Stimulated activated CD8-positive, alpha-beta memory T cell treated with anti-CD3 and anti-CD28 coated beads, Interleukin-2, amount 100 ng/mL, for 48 hours (primary cell): ENCODE data around the gene RNU1-1.
"Not testable (repeated sequence)": the region's sequence is repeated elsewhere in the genome, so short reads cannot be mapped to it uniquely, and the experiment has no call there.

Experiments used
- DNase-seq, 2 donors: peaks; one replicate each; pipeline ENCODE4 v3.0.0-alpha.2; 2020; ENCODE audit warnings: low read depth in 2 of 2

The RNU1-1 gene

DNA sequence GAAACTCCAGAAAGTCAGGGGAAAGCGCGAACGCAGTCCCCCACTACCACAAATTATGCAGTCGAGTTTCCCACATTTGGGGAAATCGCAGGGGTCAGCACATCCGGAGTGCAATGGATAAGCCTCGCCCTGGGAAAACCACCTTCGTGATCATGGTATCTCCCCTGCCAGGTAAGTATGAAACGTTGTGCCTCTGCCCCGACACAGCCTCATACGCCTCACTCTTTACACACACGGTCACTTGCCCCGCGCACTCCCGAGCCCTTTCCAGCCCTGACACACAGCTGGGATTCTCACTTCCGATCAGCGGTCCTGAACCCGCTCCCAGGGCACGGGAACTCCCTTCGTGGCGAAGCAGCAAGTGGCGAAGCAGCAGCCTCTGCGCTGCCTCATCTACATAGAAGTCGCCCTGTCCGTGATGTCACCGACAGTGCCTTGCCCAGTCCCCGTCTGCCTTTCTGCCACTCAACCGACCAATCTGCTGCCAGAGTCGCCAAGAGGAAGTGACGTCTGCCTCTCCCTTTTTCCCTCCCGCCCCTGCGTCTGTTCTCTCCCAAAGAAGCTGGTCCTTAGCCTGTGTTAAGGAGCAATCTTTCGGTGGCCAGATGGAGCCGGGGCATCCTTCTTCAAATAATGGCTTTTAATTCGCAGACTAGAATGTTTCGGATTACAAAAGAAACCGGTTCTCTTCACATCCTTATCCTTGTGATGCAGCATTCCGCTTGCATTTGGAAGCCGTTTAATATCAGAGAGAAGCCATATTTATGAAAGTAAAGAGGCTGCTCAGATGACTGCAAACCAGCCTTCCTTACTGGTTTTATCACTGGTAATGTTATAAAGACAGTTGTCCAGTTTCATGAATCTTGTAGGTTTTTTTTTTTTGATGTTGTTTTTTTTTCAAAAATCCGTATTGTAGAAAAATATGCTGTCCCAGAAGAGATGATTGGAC, at the start of gene RNU1-1:
RNU1-1 (minus strand) TSS at position 179 of the 949 bp plus-strand sequence.
- DNase-seq: peak; percentile 32 to 49

DNA sequence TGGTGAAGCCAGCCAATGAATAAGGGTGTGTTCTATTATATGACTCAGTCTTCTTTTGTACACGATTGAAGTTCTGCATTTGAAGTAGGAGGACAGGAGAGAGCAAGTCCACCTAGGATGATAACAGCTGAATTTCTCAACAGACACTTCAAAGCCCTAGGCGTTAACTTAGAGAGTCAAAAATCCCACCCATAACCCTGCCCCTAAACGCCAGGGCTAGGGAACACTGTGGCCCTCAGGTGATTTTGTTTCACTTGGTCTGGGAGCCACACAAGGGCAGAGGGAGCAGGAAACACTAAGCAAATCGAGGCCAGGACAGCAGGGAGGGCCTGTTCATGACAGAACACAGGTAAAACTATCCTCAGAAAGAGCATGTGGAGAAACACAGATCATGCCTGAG, 47.0 kb upstream of the RNU1-1 start:
- not testable (repeated sequence) for DNase-seq

DNA sequence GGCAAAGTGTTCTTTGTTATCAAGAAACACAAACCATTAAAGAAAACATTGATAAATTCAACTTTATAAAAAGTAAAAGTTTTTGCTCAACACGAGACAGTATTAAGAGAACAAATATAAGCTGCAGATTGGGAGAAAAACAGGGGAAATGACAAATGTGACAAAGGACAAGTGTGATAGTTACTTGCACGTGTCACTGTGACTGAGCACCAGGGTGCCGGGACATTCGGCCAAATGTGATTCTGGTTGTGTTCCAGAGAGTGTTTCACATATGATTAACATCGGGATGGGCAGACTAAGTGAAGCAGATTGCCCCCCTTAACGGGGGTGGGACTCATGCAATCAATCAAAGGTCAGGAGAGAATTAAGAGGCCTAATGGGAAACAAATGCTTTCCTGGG, 46.4 kb upstream of the RNU1-1 start:
- DNase-seq: not testable (repeated sequence)

DNA sequence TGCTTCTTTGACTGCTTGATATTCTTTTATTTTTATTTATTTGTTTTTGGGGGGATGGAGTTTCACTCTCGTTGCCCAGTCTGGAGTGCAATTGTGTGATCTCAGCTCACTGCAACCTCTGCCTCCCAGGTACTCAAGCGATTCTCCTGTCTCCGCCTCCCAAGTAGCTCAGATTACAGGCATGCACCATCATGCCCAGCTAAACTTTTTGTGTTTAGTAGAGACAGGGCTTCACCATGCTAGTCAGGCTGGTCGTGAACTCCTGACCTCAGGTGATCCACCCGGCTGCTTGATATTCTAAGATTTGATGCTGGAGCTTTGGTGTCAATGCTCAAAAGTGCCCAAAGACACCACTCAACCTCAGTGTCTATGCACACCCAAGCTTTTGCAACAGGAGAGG, 45.6 kb upstream of the RNU1-1 start:
- not testable (repeated sequence) for DNase-seq

DNA sequence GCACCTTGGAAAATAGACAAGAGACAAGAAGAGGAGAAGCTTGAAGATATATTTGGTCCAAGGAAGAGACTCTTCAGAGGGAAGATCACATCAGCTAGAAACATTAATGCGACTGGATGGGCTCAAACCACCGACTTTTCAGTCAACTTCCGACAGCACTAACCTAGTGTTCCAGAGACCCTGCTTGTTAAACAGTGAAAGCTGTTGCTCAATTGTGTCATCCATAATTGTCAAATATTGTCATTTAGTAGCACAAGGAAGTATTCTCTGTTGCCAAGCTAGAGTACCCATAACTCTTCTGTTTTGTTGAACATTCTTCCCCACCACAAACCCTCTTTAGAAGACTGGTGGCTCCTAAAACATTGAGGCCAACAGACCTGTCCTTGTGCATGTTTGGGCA, 42.9 kb upstream of the RNU1-1 start:
- not testable (repeated sequence) for DNase-seq

DNA sequence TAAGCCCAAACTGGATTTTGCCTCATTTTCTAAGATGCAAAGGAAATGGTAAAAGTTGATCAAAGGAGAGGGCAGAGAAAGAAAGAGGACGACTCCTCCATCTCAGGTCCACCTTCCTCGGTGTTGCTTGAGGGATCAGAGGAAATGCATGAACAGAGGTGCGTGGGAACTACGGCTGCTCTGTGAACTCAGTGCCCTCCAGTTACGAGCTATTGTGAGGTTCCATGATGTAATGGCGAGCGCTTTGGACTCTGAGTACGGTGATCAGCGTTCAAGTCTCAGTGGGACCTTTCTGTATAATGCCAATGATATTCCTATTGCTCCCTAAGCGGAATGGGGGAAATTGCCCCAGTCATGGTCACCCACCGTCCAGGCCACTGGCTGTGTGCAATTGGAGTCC, 39.2 kb upstream of the RNU1-1 start:
- not testable (repeated sequence) for DNase-seq

DNA sequence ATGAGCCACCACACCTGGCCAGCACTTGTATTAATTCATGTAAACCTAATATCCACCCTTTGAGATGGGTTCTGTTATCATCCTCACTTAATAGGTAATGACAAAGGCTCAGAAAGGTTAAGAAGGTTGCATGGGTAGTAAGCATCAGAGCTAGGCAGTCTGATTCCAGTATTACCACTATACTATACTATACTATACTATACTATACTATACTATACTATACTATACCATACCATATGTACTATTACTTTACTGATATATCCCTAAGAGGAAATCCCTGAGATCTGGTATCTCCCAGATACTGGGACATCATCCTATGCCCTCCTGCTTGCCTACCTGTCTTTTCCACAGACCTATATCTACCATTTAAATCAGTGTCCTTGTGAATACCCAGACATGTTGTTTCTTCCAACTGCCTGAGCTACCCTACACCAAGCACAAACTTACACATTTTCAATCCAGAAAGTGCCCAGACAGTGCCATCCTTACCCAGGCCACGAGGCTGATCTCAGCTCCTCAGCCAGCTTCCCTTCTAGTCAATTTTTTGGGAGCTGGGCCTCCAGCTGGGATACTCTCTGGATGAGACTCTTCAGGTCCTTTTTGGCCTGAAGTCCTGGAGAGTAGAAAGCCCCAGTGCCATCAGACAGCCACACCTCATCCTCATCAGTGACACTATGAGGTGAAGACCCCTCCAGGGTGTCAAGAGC, 36.3 kb upstream of the RNU1-1 start:
- not testable (repeated sequence) for DNase-seq

DNA sequence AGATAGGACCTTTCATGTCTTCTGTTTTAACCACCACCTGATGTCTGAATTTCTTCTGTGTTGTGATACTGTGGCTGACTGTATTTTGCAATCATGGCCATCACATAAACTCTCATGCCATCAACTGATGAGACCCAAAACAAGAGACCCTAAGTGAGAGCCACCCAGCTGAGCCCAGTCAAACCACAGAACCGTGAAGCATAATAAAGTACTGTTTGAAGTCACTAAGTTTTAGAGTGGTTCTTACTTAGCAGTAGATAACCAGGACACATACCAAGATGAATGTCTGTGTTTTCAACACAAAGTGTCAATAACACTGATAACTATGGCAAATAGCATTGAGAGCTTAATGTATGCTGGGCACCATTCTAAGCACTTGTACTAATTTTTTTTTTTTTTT, 35.5 kb upstream of the RNU1-1 start:
- DNase-seq: not testable (repeated sequence)

DNA sequence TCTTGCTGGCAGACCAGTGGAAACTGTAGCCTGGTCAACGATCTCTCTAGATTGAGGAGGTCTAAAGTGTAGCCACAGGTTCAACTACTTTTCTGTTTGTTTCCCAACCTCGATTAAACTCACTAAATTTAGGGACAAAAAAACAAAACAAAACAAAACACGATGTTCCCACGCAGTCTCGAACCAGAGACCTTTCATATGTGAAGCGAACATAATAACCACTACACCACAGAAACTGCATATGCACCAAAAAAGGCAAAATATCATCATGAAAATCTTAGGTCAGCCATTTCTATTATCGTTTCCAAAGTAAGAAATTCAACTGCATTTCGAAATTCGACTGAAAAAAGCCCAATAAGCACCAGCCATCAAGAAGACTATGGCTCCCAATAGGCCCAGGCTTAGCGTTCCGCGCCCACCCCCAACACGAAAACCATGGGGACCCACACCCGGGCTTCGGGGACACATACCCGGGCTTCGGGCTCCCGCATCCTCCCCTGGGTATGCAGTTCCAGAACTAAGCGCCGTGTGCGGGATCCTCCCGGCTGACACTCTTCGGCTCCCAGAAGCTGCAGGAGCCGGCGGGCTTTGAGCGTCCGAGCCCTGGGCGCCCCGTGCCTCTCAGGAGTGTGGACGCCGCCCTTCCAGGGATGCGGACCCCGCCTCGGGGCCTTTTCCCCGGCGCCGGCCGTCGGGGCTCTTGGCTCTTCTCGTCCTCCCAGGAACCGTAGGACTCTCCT, 33.6 kb upstream of the RNU1-1 start:
- not testable (repeated sequence) for DNase-seq

DNA sequence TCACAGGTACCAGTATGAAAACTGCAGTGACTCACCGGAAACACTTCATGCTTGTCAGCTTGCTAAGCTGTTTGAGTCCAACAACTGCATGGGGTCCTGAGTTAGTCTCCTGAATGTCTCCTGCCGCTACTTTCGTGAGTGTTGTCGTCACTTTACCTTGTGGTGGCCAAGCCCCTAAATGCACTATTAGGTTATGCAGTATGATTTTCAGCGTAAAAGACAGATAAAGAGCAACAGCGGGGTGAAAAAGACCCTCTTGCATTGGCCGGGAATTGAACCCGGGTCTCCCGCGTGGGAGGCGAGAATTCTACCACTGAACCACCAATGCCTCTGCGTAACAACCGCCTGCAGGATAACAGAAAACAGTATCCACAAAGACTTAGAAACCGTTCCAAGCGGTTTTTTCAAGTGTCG, 31.6 kb upstream of the RNU1-1 start:
- peak; percentile 24 to 33 for DNase-seq

DNA sequence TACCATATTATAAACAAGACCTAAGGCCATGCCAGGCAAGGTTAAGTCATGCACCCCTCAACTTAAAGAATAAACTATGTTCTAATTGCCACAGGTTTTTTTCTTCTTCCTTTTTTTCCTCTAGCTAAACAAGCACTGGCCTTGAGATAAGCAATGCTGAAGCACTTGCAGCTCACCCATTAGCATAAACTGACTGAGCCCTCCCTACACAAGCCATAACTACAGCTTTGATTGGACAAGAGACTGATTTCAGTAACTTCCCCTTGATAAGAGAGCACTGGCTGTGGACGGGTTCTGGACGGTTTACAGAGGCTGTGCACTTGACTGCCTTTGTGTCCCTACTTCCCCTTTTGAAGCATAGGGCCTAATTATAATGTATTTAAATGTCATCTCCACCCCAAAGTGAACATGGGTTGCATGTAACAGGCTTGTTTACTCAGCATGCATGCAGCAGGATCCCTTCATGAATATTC, 26.4 kb upstream of the RNU1-1 start:
- not testable (repeated sequence) for DNase-seq

DNA sequence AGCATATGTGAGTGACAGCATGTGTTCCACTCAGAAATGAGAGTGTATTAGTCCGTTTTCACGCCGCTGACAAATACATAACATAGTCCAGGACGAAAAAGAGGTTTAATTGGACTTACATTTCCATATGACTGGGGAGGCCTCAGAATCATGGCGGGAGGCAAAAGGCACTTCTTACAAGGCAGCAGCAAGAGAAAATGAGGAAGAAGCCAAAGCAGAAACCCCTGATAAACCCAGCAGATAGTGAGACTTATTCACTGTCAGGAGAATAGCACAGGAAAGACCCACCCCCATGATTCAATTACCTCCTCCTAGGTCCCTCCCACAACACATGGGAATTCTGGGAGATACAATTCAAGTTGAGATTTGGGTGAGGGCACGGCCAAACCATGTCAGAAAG, 23.4 kb upstream of the RNU1-1 start:
- not testable (repeated sequence) for DNase-seq

DNA sequence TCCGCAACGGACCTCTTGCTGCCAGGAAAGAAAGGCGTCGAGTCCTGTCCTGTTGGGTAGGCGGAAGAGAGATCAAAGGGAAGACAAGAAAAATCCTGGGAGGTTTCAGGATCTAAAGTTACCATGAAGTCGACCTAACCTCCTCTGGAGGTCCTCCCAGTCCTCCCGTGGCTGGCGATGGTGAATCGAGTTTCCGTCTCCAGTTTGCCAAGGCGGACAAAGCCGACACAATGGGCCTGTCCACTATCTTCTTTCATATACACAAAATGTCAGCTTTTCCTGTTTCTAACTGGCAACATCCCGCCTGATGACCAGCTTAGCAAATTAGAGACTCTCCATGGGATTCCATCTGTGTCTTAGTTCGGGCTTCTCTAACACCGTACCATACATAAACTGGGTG, 22.7 kb upstream of the RNU1-1 start:
- DNase-seq: not testable (repeated sequence)

DNA sequence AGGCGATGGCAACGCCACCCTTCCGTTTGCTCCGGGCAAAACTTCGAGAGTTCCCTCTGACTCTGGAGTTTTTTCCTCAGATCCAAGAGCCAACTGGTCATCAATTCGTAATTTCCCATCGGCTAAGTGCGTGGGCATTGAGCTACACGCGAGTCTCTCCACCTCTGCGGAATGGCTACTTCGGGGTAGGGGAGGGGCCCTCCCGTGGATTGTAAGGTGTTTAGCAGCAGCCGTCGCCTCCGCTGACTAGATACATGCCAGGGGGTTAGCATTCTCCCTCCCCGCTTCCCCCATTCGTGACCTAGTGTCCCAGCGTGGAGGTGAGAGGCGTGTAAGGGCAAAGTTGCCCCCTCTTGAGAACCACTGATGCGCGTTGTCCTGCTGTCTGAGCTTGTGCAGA, 21.8 kb upstream of the RNU1-1 start:
- not testable (repeated sequence) for DNase-seq

DNA sequence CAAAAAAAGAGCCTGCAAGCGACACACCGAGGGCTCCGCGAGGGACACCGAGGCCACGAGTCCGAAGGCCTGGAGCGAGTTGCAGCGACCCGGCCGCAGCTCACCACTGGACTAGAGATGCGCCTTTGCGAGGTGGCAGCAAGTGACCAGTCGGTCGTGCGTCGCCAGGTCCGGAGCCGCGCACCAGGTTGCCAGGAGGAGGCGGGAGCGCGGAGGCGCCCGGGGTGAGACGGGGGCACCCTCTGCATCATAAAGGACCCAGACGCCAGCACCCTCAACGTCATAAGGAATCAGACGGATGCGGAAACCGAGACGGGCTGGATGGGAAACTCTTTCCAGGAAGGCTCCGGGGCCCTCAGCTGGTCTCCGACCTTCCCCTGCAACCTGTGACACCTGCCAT, 21.4 kb upstream of the RNU1-1 start:
- DNase-seq: not testable (repeated sequence)

DNA sequence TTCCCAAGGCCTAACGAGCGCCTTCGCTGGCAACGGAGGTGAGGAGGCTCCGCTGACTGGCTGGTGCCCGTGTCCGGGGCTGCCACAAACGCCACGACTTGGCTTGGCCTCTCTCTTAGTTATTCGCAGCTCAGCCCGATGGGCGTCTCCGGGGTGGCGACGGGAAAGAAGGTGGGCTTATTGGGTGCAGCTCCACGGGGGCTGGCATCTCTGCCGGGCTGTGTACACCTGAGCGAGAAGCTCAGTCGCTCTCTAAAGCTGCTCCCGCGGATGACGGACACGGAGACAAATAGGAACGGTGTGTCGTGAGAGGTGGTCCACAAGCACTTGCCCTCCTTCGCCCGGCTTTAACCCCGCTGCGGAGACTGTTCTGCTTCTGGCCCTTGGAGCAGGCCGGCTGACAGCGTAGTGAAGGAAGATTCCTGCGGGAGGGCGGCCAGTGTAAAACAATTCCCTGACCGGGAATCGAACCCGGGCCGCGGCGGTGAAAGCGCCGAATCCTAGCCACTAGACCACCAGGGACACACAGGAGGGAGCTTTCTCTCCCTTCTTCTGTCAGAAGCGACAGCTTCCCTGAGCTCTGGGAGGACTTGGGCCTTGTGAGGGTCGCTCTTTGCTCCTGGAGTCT, 20.9 kb upstream of the RNU1-1 start:
- peak; percentile 45 to 46 for DNase-seq

DNA sequence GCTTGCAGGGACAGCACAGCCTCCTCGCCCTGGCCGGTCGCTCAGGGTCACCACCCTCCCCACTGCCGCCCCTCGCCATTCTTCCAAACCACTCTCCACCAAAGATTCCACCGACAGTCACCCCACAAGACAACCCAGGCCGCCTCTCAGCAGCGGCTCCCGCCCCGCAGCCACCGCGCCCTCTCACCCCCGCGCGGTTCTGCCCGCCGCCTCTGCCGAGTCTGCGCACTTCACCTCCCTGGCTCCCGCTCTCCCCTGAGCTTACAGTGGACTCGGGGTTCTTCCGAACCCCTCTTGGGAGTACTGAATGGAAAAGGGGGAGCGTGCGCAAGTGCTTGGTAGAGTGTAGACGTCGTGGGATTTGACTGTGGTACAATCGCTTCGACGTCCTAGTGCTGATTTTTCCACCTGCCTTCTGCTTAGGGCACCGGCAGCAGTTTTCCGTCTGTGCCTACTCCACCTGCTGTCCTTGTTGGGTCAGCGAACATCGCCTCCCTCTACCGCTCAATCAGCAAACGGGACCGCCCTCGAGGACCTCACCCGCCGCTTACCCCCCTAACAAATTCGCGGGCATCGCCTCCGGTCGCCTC, 20.2 kb upstream of the RNU1-1 start:
- DNase-seq: not testable (repeated sequence)

DNA sequence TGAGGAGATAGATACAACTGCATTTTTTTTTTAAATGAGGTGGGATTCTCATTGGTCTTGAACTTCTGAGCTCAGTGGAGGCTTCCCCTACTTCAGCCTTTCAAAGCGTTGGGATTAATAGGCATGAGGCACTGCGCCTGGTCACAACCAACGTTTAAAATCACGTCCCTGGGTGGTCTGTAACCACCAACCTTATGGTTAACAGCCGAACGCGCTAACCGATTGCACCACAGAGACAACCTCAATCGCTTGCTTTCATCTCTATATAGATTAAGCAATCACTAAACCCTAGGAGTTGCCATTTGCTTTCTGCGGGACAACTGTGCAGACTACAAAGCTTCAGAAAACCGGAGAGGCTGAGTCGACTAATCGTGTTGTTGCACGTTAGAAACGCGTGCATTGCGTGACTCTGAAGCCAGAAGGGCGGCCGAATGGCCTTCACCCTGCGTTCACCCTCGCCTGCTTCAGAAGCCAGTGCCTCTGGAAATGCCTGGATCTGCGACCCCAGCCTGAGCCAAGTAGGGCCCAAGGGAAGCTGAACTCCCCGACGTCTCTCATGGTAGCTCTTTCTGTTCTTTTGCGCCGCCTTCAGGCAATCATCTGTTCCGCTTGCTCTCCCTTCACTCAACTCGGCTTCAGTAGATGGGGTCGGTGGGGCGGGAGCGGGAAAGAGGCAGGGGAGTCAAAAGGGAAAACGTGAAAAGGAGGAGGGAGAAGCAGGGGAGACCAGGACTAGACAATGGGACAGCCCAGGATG, 18.3 kb upstream of the RNU1-1 start:
- DNase-seq: not testable (repeated sequence)

DNA sequence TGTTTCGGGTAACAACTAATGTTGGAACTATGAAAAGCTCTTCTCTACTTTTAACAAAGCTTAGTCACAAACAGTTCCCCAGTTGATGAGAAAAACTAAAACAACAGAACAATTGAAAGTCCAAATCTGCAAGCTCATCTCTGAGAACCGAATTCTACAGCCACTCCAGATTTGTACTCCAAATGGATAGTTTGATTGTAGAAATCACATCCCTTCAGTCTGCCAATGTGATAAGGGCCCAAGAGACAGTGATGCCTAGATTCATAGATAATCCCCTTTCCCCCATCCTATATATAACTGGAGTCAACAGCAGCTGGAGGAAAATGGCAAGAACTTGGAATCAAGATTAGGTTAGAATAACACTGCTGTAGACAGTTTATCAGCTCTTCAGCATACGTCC, 14.3 kb upstream of the RNU1-1 start:
- DNase-seq: not testable (repeated sequence)

DNA sequence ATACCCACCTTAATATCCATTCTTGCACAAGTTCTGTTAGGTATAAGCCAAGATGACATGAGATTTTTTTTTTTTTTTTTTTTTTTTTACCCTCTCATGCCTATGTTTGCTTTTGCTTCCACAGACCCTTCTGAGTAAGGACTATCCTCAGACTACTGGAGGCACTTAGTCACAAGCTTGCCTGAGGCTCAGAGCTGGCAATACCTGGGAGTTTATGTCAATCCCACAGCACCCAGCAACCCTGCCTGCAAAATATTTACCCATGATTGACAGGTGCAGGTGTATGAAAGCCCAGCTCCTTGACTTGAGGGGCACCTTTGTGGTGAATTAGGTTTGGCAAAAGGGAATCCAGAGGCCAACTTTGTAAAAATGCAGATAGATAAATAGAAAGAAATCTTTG, 11.7 kb upstream of the RNU1-1 start:
- DNase-seq: not testable (repeated sequence)
